A549 treated with Mapracorat at 1 μM for 4 hours (cell line): ENCODE results near the gene CDY2B. TPM values are rescaled to one million over a fixed set of nuclear protein-coding genes. Genes with fewer than 3 reads are reported as not detected.

Experiments
- total RNA-seq: library from RNA; stranded (reverse); fragments of 200-300 nt; extraction: Qiagen RNA extraction; gene quantifications from 5 replicates; pipeline ENCODE4 v1.2.3, GENCODE V29; 2022

The CDY2B gene, protein sequence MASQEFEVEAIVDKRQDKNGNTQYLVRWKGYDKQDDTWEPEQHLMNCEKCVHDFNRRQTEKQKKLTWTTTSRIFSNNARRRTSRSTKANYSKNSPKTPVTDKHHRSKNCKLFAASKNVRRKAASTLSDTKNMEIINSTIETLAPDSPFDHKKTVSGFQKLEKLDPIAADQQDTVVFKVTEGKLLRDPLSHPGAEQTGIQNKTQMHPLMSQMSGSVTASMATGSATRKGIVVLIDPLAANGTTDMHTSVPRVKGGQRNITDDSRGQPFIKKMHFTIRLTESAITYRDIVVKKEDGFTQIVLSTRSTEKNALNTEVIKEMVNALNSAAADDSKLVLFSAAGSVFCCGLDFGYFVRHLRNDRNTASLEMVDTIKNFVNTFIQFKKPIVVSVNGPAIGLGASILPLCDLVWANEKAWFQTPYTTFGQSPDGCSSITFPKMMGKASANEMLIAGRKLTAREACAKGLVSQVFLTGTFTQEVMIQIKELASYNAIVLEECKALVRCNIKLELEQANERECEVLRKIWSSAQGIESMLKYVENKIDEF
- not detected in 5 replicates for total RNA-seq

DNA sequence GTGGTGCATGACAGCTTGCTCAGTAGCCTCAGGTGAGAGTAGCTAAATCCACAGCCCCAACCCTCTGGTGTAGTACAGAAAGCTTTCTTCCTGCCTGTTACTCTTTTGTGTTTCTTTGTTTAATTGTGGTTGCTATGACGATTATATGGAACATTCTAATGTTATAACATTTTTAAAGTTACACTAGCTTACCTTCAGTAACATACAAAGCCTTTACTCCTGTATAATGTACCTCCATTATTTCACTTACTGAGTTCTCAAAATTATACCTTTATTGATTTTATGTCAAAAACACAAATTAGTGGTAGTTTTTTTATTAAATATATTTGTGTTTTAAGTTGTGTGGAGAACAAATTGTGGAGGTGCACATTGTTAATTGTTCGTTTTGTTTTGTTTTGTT lies at the start of gene CDY2B:
TSS of gene CDY2B (minus strand) at position 101 of the 400 bp plus-strand sequence. CDS start 328 bp downstream, outside the sequence.

Other genes starting within 250 kb of the CDY2B start
- not detected in 5 replicates for gene CDY2A, start 145.6 kb upstream of the CDY2B start, total RNA-seq